Esophagus (tissue), 2 donors: ENCODE measurements around the gene ATP9B. TPM values are rescaled to one million over a fixed set of nuclear protein-coding genes. Genes with fewer than 3 reads are reported as not detected.

ENCODE experiments used
- H3K27ac ChIP-seq, 2 donors: one replicate each; pipeline ENCODE4 v1.5.1; 2013; ENCODE audit warnings: low read depth in 2 of 2, mild to moderate bottlenecking in 2 of 2, inconsistent platforms in 1 of 2, low read length in 1 of 2, moderate library complexity in 1 of 2
- H3K27me3 ChIP-seq, 2 donors: one replicate each; pipeline ENCODE4 v1.6.1; 2013; ENCODE audit warnings: low read length in 2 of 2, control low read depth in 1 of 2, mild to moderate bottlenecking in 1 of 2; ENCODE audit not compliant: insufficient read depth in 2 of 2, control insufficient read depth in 1 of 2
- H3K36me3 ChIP-seq, 2 donors: one replicate each; pipeline ENCODE4 v1.6.1; 2013; ENCODE audit warnings: low read length in 1 of 2; ENCODE audit not compliant: control insufficient read depth in 2 of 2, insufficient read depth in 2 of 2
- H3K4me1 ChIP-seq, 2 donors: one replicate each; pipeline ENCODE4 v1.6.1; 2013; ENCODE audit warnings: low read length in 1 of 2; ENCODE audit not compliant: control insufficient read depth in 2 of 2, insufficient read depth in 2 of 2
- H3K4me3 ChIP-seq, 2 donors: one replicate each; pipeline ENCODE4 v1.5.1; 2013; ENCODE audit warnings: low read length in 2 of 2, mild to moderate bottlenecking in 2 of 2, low read depth in 1 of 2, moderate library complexity in 1 of 2
- H3K9me3 ChIP-seq, 2 donors: one replicate each; pipeline ENCODE4 v1.6.1; 2013; ENCODE audit warnings: mild to moderate bottlenecking in 2 of 2, low read depth in 1 of 2, low read length in 1 of 2, moderate library complexity in 1 of 2; ENCODE audit not compliant: control insufficient read depth in 2 of 2, insufficient read depth in 1 of 2
- WGBS, 2 donors: extraction: QIAGEN DNeasy Blood & Tissue Kit; methylation state at CpG; one replicate each; pipeline ENCODE4 v1.1.7; 2013; 5-methylcytosine and 5-hydroxymethylcytosine counted together
- polyA plus RNA-seq, 2 donors: library from polyadenylated mRNA; stranded (reverse); fragments of 200-250 nt; gene quantifications; one replicate each; pipeline ENCODE4 v1.2.3, GENCODE V29; 2013
- donor health status: healthy with polysubstance abuse.
- donor health status: Bipolar disorder and iron deficiency.

The ATP9B gene
- polyA plus RNA-seq, 2 donors, result 9.6 to 10.5 TPM

GRCh38 chr18:79199691-79200374, 130.6 kb downstream of the ATP9B start:
- Histone ChIP-seq H3K4me1 (peaks cover 0 to 3% of the 10 kb centered on the region in 2 donors), H3K4me3 (no peak overlapping the region), H3K27ac (no peak overlapping the region), H3K27me3 (no peaks in the 10 kb centered on the region), H3K9me3 (no peaks in the 10 kb centered on the region), H3K36me3 (peaks cover 2 to 5% of the 10 kb centered on the region in 2 donors)
- WGBS, 2 donors, result 54 to 56% methylated on average over 7 of the region's 7 CpGs

- Histone ChIP-seq H3K27ac (no peak overlapping the region), H3K36me3 (peaks cover 2 to 5% of the 10 kb centered on the region in 2 donors), H3K4me3 (no peak overlapping the region), H3K9me3 (no peaks in the 10 kb centered on the region), H3K4me1 (peaks cover 0 to 3% of the 10 kb centered on the region in 2 donors), H3K27me3 (no peaks in the 10 kb centered on the region)
- 72 to 81% methylated on average over 7 of the region's 7 CpGs for WGBS, 2 donors
Measured at GRCh38 chr18:79200546-79201268, 131.5 kb downstream of the ATP9B start.

DNA sequence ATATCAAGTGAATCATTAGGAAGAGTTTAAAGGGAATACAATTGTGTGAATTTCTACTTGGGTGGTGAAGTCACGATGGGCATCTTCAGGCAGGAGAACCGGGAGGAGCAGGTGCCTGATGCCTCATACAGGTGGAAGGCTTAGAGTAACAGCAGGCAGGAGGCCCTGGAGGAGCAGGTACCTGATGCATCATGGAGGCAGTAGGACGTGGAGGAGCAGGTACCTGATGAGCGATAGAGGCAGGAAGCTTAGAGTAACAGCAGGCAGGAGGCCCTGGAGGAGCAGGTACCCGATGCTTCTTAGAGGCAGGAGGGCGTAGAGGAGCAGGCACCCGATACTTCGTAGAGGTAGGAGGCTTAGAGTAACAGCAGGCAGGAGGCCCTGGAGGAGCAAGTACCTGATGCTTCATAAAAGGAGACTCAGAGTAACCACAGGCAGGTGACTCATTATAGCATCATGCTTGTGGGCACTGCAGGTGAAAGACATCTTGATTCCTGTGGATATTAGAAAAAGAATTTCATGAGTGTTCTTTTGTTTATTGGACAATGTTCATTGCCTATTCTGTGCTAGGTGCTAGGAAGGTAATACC, 133.9 kb downstream of the ATP9B start:
- Histone ChIP-seq H3K4me1 (peaks cover 0 to 3% of the 10 kb centered on the region in 2 donors), H3K27me3 (no peaks in the 10 kb centered on the region), H3K27ac (no peak overlapping the region), H3K9me3 (no peaks in the 10 kb centered on the region), H3K4me3 (no peak overlapping the region), H3K36me3 (peaks cover 0 to 10% of the 10 kb centered on the region in 2 donors)
- 80 to 82% methylated on average over 8 of the region's 8 CpGs for WGBS, 2 donors

- H3K36me3 ChIP-seq, result peaks cover 0 to 14% of the 10 kb centered on the region in 2 donors
- WGBS, 2 donors, result 90% methylated on average over 13 of the region's 13 CpGs
- H3K4me3 ChIP-seq, result no peak overlapping the region
- no peak overlapping the region for H3K27ac ChIP-seq
- H3K9me3 ChIP-seq, result no peaks in the 10 kb centered on the region
- no peaks in the 10 kb centered on the region for H3K27me3 ChIP-seq
- H3K4me1 ChIP-seq, result peaks cover 0 to 3% of the 10 kb centered on the region in 2 donors
Measured at GRCh38 chr18:79204889-79205807, 136.0 kb downstream of the ATP9B start.

DNA sequence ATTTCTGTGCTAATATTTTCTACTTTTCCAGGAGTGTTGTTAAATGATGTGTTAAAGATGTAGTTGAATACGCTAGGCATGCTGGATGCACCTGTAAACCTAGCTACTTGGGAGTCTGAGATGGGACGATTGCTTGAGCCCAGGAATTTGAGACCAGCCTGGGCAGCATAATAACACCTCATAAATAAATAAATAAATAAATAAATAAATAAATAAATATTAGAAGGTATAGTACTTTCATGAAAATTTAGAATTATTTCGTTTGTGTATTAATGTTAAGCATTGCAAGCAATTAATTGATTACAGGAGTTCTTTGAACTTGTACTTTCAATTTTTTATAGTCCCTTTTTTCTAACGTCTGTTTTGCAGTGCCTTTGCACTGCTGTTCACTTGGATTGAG, 137.2 kb downstream of the ATP9B start:
- H3K27ac ChIP-seq, result no peak overlapping the region

GRCh38 chr18:79208906-79209305, 139.7 kb downstream of the ATP9B start:
- Histone ChIP-seq H3K4me1 (no peaks in the 10 kb centered on the region), H3K36me3 (peaks cover 0 to 12% of the 10 kb centered on the region in 2 donors), H3K27ac (no peak overlapping the region), H3K27me3 (no peaks in the 10 kb centered on the region), H3K4me3 (no peak overlapping the region), H3K9me3 (no peaks in the 10 kb centered on the region)
- 78 to 93% methylated on average over 5 of the region's 5 CpGs for WGBS, 2 donors

More for the DNA sequence above, 137.2 kb downstream of the ATP9B start:
- peaks cover 0 to 12% of the 10 kb centered on the region in 2 donors for H3K36me3 ChIP-seq
- H3K27me3 ChIP-seq, result no peaks in the 10 kb centered on the region
- 91 to 92% methylated on average over 4 of the region's 4 CpGs for WGBS, 2 donors
- no peaks in the 10 kb centered on the region for H3K9me3 ChIP-seq
- H3K4me1 ChIP-seq, result no peaks in the 10 kb centered on the region
- H3K4me3 ChIP-seq, result no peak overlapping the region

- H3K4me1 ChIP-seq, result no peaks in the 10 kb centered on the region
- H3K9me3 ChIP-seq, result no peaks in the 10 kb centered on the region
- no peak overlapping the region for H3K27ac ChIP-seq
- H3K36me3 ChIP-seq, result peaks cover 0 to 12% of the 10 kb centered on the region in 2 donors
- no peaks in the 10 kb centered on the region for H3K27me3 ChIP-seq
- H3K4me3 ChIP-seq, result no peak overlapping the region
- 91 to 94% methylated on average over 16 of the region's 16 CpGs for WGBS, 2 donors
Measured at GRCh38 chr18:79210002-79210910, 141.1 kb downstream of the ATP9B start.

- Histone ChIP-seq H3K4me3 (no peak overlapping the region), H3K27me3 (no peaks in the 10 kb centered on the region), H3K36me3 (peaks cover 0 to 11% of the 10 kb centered on the region in 2 donors), H3K9me3 (no peaks in the 10 kb centered on the region), H3K27ac (no peak overlapping the region), H3K4me1 (no peaks in the 10 kb centered on the region)
- WGBS, 2 donors, result 77 to 80% methylated on average over 5 of the region's 5 CpGs
Measured at GRCh38 chr18:79211844-79212243, 142.7 kb downstream of the ATP9B start.
